Right ventricle myocardium inferior (tissue), 1 donor: ENCODE data around the gene FAM187B. TPM values are rescaled to one million over a fixed set of nuclear protein-coding genes. Genes with fewer than 3 reads are reported as not detected.

Experiments
- ATAC-seq: fragments of 200-7000 bp; cut with Tn5 transposase; one replicate; pipeline ENCODE4 v1.9.1; 2020; ENCODE audit warnings: mild to moderate bottlenecking, moderate library complexity
- DNase-seq: peaks from one replicate; pipeline ENCODE4 v3.0.0; 2021; ENCODE audit errors: missing footprints
- intact Hi-C: fragments of 100-400 bp; cut with DNase I; formaldehyde crosslinking; loops from one replicate; pipeline ENCODE4 v1.11.0; 2022
- total RNA-seq: library from RNA; stranded (reverse); fragmentation: NEBNext Ultra II Directional; extraction: Animal tissue kit (Norgen Biotek cat#: 25700); gene quantifications from one replicate; pipeline ENCODE4 v1.2.1, GENCODE V29; 2021
- donor health status: DM: no; HTN: yes; CAD: no; lungs with severe emphysema.

Gene FAM187B
- total RNA-seq, 1 donor from 2014 or later: not detected

DNA sequence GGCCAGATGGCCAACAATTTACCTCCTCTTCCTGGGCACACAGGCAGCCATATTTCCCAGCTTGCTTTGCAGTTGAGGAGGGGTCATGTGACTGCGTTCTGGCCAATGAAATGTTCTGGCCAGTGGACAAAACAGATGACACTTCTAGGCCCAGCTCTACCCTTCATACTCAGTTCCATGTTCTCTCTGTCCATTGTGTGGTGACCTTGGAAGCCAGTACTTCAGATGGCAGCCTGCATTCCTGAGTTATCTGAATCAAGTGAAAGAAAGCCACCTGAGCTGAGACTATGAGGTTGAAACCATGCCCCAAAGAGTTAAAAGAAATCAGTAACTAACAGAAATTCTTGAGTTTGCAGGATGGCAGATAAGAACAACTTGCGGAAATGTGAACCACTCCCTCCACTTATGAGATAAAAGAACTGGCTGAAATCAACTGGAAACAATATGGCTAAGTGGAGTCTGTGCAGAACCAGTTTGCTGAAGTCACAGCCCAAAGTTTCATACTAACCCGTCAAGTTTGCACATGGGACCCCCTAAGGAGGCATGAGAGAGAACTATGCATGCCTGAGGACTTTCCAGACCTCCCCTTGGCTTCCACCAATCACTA is 8.1 kb downstream of the FAM187B start:
- no peak for ATAC-seq
- intact Hi-C loops: no loop called here
- DNase-seq: no peak

DNA sequence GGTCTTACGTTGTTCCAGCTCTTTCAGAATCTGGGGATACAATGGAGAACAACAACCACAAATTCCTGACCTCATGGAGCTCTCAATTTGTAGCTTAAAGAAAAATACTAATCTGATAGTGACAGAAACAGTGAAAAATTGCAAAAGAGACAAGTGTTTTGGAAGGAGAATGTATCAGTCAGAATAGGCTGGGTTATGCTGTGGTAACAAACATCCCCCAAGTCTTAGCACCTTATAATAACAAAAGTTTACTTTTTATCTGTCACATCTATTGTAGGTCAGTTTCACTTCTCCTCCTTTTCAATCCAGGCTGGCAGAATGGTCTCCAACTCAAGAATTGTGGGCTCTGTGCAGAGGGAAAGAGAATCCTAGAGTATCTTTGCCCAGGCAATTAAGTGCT is 9.5 kb downstream of the FAM187B start:
- no peak for DNase-seq
- ATAC-seq: no peak
- intact Hi-C loops: no loop called here

DNA sequence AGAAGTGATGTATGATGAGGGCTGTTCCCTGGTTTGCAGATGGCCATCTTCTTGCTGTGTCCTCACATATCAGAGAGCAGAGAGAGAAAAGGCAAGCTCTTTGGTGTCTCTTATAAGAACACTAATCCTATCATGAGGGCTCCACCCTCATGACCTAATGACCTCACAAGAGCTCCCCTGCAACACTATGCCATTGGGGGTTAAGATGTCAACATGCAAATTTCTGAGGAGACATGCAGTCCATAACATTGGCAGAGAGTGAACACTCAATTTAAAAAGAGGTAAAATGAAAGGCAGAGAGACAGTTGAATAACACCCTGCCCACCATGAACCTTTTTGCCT is 10.9 kb downstream of the FAM187B start:
- DNase-seq: no peak
- ATAC-seq: no peak
- intact Hi-C loops: no loop called here

DNA sequence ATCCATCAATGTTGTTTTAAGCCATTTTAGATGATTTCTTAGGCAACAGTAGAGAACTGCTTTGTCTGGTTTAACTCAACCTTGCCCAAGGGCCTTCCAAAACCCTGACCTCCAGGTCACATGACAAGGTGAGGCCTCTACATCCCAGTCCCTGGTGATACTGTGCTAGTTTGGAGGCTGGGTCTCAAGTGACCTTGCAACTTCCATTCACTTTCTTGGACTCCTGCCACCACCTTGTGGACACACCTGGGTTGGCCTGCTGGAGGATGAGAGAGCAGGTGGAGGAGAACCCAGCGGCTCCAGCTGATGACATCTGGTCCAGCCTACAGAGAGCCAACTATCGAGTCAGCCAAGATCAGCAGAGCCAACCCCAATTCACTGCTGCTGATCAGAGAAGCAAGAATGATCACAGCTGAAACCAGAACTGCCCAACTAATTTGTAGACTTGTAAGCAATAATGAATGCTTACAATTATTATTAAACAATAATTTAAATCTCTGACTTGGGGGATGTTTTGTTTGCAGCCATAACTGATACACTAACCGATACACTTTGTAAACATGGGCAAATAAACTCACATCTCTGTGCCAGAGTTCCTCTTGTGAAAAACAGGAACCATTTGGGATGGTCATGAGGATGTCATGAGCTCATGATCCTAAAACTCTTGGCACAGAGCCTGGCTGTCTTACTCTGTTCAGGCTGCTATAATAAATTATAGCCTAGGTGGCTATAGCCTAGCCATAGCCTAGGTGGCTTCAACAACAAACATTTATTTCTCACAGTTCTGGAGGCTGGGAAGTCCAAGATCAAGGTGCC is 11.5 kb downstream of the FAM187B start:
- intact Hi-C loops: no loop called here
- ATAC-seq (peak; percentile 17), DNase-seq (no peak)

DNA sequence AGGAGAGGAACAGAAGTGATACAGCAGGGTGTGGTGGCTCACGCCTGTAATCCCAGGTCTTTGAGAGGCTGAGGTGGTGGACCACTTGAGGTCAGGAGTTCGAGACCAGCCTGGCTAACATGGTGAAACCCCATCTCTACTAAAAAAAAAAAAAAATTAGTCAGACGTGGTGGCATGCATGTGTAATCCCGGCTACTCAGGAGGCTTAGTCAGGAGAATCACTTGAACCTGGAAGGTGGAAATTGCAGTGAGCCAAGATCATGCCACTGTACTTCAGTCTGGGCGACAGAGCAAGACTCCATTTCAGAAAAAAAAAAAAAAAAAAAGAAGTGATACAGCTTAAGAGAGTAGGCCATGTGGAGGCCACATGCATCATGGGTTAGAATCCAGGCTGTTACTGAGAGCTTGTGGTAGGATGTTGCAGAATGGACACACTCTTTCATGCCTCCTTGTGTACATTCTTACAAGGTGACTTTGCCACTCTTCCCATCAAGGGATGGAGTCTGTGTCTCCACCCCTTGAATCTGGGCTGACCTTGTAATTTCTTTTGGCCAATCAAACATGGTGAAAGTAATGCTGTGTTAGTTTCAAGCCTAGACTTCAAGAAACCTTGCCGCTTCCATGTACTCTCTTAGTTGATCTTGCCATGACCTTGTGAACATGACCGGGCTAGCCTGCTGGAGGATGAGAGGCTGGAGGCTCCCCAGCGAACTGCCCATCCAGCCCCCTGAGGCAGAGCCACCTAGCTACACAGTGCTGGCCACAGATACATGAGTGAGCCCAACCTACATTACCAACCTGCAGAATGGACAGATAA is 12.3 kb downstream of the FAM187B start:
- DNase-seq (no peak), ATAC-seq (no peak)
- intact Hi-C loops: no loop called here

DNA sequence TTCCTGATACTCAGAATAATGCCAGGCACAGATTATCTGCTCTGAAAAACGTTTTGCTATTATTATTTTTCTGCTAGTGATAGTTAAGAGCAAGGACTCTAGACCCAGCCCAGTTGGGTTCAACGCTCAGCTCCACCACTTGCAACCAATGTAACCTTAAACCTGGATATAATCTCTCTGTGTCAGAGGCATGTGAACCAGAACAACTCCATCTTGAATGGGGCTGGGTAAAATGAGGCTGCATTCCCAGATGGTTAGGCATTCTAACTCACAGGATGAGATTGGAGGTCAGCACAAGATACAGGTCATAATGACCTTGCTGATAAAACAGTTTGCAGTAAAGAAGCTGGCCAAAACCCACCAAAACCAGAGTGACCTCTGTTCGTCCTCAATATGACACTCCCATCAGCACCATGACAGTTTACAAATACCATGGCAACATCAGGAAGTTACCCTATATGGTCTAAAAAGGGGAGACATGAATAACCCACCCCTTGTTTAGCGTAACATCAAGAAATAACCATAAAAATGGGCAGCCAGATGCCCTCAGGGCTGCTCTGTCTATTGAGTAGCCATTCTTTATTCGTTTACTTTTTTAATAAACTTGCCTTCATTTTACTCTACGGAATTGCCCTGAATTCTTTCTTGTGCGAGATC is 13.6 kb downstream of the FAM187B start:
- intact Hi-C loops: loop anchor here (5.0 kb wide), 1 partner anchor 52 kb away; the partner anchor contains the start of gene USF2
- ATAC-seq (no peak), DNase-seq (no peak)

DNA sequence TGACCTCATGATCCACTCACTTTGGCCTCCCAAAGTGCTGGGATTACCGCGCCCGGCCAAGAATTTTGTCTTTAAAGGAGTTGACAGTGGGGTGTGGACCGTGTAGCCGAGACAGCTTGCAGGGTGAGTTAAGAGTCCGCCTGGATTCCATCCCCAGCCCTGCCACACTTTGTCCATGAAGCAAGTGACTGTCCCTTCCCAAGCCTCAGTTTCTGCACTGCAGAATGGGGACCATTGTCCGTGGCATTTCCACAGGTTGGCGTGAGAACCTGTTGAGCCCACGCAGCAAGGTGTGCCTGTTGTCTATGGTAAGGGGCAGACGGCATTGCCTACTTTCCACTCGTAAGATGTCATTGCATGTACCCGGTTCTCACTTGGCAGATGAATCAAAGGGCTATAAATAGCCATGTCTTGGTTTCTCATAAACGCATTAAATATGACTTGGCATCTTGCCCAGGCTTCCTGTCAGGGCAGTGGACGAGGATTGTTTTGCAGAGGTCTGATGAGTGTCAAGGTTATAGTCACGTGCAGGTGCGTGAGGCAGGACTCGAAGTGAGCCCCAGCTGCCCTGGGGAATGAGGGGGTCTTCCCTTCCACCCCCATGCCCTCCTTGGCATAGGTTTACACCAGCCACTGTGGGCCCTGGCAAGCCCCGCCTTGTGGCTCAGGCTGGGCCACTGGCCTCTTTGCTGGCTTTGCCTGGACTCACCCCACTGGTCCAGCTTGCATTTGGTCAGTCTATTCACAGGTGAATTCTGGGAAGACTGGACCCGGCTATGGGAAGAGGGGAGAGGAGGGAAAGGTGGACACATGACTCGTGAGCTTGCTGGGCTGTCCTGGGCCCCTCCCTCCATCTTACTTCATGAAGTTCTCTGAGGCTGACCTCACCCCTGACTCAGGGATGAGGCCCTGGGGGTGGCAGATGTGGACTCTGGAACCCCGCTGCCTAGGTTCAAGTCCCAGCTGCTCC is 14.6 kb downstream of the FAM187B start:
- no peak for DNase-seq
- intact Hi-C loops: loop anchor here (5.0 kb wide), 1 partner anchor 53 kb away; the partner anchor contains the start of gene USF2

DNA sequence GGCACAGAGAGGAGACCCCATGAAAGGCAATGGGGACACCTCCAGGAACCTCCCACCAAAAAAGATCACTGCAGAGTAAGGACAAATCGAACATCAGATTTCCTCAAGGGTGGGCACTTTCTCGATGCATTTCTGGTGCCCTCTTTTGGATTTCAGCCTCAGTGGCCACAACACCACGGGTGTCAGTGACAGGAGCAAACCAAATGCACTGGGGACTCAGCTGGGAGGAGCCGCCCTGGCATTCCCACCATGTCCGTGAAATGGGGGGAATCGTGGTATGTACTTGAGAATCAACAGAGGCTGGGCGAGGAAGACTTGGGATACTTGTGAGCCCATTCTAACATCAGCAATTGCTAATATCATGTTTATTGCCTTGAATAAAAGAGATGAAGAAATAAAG is 16.3 kb downstream of the FAM187B start:
- intact Hi-C loops: loop anchor here (5.0 kb wide), 1 partner anchor 55 kb away; the partner anchor contains the start of gene USF2
- no peak for ATAC-seq
- no peak for DNase-seq

More for the DNA sequence above, 14.6 kb downstream of the FAM187B start:
- peak; percentile 74 for ATAC-seq

DNA sequence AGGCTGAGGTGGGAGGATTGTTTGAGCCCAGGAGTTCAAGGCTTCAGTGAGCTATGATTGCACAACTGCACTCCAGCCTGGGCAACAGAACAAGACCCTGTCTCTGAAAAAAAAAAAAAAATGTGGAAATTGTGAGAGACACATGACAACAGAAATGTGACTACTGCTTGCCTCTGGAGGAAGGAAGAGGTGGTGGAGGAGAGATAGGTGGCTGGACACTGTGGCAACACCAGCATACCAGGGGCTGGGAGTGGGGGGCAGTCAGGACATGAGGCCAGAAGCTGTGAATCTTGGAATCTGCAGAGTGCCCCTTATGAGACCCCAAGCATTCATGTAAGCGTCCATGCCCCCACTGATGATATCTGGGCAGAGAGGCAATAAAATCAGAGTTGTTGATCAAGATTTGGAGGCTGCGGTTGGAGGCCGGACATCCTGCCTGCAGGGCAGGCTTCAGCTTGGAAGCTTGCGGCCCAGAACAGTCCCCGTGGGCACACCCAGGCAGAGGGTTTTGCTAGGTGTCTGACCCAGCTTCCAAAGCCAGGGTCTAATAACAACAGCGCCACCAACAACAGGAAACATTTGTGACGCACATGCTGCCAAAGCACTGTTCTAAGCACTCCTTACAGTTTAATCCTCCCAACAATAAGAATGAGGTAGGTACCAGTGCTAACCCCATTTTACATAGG is 16.9 kb downstream of the FAM187B start:
- peak; percentile 76 for DNase-seq
- peak; percentile 42 for ATAC-seq
- intact Hi-C loops: loop anchor here (5.0 kb wide), 1 partner anchor 56 kb away; the partner anchor contains the start of gene USF2

DNA sequence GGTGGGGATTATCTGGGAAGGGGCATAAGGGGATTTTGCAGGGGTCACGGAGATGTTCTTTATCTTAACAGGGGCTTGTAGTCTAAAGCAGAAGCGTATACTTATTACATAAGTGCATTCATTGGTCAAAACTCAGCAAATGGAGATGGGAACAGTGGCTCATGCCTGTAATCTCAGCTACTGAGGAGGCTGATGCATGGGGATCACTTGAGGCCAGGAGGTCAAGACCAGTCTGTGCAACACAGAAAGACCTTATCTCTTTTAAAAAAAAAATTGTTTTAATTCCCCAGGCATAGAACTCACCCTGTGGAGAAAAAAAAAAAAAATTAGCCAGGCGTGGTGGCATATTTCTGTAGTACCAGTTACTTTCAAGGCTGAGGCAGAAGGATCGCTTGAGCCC is 18.9 kb downstream of the FAM187B start:
- DNase-seq: no peak
- ATAC-seq: no peak
- intact Hi-C loops: loop anchor here (5.0 kb wide), 1 partner anchor 58 kb away; the partner anchor contains the start of gene USF2

DNA sequence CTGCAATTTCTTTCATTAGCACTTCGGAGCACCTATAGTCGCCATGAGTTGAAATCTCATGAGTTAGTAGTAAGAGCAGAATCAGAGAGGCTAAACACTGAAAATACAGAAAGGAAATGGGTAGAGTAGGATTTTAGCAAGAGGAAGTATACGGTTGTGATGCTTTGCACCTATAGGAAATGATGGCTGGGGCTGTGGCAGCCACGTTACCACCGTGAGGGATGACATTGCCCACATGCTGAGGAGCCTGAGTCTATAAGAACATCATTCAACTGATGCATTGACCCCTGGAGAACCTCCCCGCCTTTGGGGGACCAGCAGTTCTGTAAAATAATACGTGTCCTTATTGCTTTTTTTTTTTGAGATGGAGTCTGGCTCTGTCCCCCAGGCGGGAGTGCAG is 20.4 kb downstream of the FAM187B start:
- intact Hi-C loops: no loop called here
- no peak for DNase-seq

DNA sequence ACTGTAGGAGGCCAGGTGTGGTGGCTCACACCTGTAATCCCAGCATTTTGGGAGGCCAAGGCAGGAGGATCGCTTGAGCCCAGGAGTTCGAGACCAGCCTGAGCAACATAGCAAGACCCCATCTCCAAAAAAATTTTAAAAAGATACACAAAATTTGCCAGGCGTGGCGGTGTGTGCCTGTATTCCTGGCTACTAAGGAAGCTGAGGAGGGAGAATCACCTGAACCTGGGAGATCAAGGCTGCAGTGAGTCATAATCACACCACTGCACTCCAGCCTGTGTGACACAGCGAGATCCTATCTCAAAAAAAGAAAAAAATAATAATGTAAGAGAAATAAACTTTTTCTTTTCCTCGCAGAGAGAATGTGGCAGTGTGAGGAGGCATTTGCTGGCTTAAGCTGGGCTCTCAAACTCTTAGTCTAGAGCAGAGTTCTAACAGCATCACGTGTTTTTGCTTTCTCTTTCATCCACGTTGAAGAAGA is 21.1 kb downstream of the FAM187B start:
- ATAC-seq (no peak), DNase-seq (no peak)
- intact Hi-C loops: no loop called here

More for the DNA sequence above, 20.4 kb downstream of the FAM187B start:
- ATAC-seq: no peak

DNA sequence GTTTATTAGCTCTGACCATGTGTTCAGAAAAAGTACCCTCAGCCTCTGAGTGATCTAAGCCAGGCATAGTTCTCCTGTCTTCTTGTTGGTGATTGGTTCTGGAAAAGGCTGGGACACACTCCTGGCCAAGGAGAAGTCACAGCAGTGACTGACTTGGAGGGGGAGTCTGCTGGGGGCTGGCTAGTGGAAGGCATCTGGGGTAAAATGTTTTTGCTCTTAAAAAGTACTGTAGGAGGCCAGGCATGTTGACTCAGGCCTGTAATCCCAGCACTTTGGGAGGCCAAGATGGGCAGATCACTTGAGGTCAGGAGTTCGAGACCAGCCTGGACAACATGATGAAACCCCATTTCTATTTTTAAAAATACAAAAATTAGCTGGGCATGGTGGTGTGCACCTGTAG is 21.7 kb downstream of the FAM187B start:
- intact Hi-C loops: no loop called here
- no peak for ATAC-seq
- no peak for DNase-seq

DNA sequence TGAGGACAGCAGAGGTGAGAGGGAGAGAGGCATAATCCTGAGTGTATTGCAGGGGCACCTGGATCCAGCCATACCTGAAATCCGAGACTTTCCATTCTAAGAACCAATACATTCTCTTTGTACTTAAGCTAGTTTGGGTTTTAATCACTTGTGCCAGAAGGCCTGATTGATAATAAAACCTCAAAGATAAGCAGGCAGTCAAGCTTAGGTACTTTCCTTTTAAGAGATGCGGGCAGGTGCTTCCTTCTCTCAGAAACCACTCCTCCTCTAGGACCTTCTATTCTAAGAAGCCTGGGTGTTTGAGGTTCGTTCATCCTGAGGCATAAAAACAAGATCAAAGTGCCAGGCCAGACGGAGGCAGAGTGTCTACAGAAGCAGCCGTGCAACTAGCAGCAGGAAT is 22.2 kb downstream of the FAM187B start:
- intact Hi-C loops: no loop called here
- ATAC-seq: no peak
- no peak for DNase-seq

DNA sequence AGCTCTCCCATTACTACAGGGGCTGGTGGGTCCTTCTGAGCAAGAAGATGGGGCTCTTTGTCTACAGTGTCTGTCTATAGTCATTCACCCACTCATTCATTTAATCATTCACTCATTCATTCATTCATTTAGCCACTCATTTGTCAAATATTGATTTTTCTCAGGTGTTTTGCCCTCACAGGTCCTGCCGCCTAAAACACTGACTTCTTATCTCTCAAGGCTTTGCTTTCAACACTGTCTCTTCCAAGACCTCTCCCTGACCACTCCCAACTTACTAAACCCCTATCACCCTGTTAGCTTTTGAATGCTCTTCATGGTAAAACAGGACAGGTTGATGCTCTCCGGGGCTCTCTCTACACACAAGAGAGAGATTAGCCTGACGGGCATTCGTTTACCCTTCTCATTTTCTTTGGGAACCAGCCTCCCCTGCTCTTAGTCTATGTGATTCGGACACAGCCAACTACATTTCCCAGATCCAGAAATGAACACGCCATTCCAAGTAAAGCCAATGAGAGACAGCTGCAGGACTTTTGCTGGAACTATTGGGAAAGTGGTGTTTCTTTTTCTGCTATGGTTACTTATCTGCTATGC is 22.7 kb downstream of the FAM187B start:
- DNase-seq: no peak
- ATAC-seq: no peak
- intact Hi-C loops: no loop called here

DNA sequence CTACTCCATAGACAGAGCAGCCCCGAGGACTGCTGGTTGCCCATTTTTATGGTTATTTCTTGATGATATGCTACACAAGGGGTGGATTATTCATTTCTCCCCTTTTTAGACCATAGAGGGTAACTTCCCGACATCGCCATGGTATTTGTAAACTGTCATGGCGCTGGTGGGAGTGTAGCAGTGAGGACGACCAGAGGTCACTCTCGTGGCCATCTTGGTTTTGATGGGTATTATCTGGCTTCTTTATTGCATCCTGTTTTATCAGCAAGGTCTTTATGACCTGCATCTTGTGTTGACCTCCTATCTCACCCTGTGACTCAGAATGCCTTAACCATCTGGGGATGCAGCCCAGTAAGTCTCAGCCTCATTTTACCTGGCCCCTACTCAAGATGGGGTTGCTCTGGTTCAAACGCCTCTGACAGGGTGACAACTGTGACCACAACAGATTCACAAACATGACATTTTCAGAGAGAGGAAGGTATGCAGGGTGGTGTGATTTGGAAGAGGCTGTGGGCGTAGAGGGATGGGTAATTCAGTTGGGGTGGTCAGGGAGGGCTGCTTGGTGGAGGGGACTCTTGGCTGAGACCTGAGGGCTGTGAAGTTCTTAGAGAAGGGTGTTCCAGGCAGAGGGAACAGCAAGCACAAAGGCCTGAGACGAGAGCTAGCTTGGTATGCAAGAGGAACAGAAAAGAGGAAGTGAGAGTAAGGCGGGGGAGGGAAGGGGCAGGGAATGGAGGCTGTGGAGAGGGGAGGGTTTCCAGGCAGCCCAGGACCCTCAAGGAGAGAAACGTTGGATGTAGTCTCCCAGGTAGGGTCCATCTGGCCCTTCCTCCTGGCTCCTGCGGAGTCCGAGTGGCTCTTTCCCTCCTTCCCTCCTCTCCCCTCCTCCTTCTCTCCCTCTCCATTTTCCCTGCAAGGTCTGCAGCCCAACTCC is 23.5 kb downstream of the FAM187B start:
- no peak for DNase-seq
- ATAC-seq: peak; percentile 48
- intact Hi-C loops: no loop called here
